MM.1S (cell line): ENCODE data around the gene MYL5.

ENCODE experiments used
- CTCF ChIP-seq: fragments of 300-600 bp; sonication (generic); IDR thresholded peaks from 2 replicates; pipeline ENCODE4 v1.5.1; 2016; ENCODE audit warnings: antibody characterized with exemption, low read length, mixed read lengths
- EZH2 ChIP-seq: fragments of 300-600 bp; sonication (generic); optimal IDR thresholded peaks from 2 replicates; pipeline ENCODE3; 2017; ENCODE audit warnings: low read depth, mild to moderate bottlenecking, antibody characterized with exemption, low read length, mixed read lengths
- EZH2phosphoT487 ChIP-seq: fragments of 300-600 bp; sonication (generic); IDR thresholded peaks from 2 replicates; pipeline ENCODE4 v1.6.1; 2018; ENCODE audit warnings: antibody characterized with exemption, low read length

- TF ChIP-seq CTCF (no peak), EZH2phosphoT487 (no peak), EZH2 (no peak)
Measured at GRCh38 chr4:665751-666435, 8.4 kb upstream of the MYL5 start.
